CMK (cell line): ENCODE measurements around the gene DGKG.

Experiments used
- DNase-seq: peaks from one replicate; pipeline ENCODE4 v3.0.0-alpha.2; 2010; ENCODE audit warnings: low read depth

DGKG gene

DNA sequence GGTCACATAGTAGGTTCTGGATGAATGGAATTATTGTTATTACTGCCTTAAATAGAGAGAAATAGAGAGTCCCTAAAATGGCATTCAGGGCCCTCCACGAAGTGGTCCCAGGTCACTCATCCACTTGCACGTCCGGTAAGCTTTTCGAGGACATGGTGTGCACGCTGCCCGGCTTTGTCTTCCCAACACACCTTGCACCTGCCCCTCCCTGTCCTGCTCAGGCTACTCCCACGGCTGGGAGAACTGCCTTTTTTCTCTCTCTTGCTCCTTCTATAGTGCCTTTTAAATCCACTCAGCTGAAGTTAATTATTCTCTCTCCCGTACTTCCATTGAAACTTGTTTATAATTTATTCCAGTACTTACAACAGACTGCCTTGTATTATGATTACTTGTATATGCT lies 5.6 kb upstream of the DGKG start:
- DNase-seq: no peak

DNA sequence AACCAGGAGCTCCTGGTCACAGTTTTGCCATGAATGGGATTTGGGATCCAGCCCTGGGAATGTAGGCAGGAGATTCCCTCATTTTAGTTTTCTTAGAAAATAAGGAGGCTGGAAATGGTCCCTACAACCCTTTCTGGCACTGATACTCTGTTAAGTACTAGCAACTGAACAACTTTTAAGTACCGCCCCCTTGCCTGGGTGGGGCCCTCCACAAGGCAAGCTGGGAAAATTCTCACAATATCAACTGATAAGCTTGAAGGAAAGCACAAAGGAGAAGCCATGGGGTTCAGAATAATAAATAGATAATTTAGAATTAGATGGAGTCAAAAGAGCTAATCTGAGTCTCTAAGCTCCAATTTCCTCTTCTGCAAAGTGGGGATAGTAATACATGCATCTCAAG lies 4.2 kb upstream of the DGKG start:
- DNase-seq: no peak

DNA sequence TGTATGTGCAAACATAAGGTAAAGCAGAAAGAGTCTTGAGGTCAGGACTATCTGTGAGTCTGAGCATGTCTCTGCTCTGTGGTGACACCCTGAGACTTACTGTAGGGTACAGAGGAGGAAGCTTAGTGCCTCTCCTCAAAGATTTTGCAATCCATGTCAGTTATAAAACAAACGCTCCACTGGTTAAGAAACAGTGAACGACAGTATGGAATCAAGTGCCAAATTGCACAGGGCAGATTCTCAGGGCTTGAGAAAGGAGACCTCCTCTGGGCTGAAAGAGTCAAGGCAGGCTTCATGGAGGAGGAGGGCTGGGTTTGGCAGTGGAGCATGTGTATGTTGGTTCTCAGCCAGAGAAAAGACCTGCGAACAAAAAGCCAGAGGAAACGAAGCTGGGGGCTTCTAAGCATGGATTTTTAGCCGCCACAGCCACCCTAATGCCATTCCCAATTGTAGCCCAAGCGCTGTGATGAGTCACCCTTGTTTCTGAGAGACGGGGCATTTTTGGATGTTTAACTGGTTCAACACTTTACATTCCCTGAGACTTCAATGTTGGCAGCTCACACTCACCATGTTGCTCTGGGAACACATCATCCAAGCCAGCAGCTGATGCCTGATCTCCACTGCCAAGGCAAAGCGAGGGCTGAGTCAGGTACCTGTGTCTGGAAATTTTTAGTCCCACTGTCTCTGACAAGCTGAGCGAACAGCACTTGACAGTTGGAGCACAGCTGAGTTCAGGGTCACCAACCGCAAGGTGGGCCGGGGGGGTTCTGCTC lies 3.4 kb upstream of the DGKG start:
- no peak for DNase-seq

DNA sequence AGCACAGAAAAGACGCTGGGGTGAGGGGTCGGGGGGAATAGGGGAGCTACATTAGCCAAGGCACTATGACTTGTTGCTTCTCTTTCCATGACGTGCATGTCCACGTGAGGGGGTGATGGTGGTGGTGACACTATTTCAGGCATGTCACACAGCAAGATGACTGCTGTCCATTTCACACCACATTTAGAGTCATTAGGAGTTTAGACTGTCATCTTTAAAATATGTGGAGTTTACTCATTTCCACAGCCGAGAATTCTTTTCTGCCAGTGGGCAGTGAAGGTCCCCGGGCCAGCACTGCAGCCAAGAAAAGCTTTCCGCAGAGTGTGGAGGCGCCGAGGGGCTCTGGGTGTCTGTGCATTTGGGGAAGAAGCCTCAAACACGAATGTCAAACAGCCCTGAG lies 954 bp upstream of the DGKG start:
- DNase-seq: no peak

DNA sequence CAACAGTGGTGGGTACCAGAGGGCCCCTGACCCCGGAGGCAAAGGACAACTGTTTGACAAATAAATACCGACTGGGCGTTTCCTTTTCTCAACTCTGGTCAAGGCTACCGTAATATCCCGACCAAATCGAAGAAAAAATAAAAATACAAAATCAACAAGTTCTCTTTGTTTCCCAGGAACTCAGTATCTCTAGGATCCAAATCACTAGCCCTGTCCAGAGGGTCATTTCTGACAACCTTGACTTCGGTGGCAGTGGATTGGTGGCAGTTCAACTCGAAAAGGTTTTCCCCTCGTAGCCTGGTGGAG lies 456 bp upstream of the DGKG start:
- no peak for DNase-seq

DNA sequence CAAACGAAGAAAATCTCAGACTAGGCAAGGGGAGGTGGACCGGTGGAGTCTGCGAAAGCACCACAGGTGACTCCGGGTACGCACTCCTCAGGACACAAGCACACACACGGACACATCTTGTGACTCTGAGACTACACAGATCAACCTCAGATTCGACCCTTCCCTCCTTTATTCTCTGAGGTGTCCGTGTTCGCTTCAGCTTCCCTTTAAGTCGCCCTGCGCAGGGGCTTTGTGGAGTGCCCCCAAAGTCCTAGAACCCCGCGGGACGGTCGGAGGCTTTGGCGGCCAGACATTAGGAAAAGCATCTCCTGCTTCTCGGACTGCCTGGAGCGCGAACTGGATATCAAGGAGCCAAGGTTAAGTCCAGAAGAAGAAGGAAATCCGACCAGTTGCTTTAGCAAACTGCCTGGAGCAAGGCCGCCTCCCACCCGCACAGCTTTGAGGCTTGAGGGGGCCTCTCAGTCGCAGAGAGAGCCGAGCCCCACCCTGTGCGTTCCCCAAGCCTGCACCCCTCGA lies 730 bp downstream of the DGKG start:
- DNase-seq: no peak

DNA sequence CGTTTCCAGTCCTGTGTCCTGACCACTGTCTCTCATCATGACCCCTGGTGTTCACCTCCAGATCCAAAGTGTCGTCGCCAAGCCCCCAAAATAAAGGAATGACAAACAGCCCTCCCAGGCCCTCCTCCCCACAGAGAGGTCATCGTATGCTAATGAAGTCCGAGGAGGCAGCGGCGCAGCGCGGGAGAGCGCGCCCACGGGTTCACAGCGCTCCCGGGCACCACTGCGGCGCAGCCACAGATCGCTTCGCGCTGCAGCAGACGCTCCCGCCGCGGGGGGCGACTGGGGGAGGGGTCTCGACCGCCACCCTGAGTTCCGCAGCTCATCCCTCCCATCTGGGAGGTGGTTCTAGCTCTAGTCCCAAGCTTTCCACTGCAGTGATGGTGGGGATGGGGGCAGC lies 1.3 kb downstream of the DGKG start:
- no peak for DNase-seq

DNA sequence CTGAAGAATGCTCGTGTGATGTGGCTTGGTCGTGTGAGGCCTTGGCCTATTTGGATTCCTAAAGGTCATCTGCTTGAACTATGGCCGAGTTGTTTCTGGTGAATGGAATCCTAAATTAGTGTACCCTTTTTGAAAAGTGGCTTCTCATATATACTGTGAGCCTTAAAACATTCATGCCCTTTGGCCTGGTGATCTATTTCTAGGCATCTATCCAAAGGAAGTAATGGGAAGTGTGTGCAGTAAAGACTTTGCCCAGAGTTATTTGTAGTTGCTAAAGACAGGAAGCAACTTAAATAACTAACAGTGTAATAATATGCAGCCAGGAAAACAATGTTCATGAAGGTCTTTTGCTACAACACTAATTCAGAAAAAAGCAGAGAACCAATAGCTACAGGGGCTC lies 3.0 kb downstream of the DGKG start:
- no peak for DNase-seq

DNA sequence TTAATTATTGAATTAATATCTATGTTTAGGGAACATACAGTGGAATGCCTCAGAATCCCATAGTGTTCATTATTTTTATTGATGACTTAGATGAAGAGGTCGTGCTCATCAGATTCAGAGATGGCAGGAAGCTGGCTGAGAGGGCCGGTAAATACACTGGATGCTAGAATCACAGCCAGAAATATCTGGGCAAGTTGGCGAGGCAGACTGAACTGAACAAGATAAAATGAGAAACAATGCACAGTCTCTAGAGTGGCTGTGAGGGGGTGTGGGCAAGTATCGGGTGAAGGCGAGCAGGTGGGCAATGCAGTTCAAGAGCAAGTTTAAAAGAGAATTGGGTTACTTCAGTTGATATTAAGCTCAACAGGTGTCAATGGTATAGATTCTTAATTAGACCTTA lies 5.9 kb downstream of the DGKG start:
- DNase-seq: no peak

DNA sequence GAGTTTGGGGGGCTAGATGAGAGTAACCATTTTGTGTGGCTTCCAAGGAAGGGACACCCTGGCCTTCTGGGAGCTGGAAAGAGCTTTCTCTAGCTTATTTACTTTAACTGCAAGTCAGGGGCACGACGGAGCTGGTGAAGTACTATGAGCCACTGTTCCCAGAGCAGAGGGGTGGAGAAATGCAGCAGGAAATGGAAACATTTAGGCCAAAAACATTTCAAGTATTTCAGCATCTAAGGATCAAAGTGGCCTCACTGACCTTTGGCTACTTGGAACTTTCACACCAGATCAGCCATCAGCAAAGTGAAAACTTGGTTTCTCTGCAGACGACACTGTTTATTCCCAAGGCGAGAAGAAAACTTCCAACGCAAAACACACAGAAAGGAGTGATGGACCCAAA lies 7.9 kb downstream of the DGKG start:
- no peak for DNase-seq

DNA sequence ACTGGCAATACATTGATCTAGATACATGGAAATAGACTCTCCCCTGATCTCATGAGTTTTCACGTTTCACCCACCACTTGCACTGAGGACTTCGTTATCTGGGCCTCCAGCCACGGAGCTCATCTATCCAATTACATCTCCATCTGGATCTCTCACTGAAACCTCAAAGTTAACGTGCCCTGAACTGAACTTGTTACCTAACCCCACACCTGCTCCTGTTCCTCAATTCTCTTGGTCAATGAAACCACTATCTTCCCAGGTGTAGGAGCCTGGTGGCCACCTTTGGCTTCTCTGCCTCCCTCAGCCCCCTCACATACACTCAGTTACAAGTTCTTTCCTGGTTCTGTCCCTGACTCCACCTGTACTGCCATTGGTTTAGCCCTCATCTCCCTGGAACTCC lies 9.7 kb downstream of the DGKG start:
- DNase-seq: no peak

DNA sequence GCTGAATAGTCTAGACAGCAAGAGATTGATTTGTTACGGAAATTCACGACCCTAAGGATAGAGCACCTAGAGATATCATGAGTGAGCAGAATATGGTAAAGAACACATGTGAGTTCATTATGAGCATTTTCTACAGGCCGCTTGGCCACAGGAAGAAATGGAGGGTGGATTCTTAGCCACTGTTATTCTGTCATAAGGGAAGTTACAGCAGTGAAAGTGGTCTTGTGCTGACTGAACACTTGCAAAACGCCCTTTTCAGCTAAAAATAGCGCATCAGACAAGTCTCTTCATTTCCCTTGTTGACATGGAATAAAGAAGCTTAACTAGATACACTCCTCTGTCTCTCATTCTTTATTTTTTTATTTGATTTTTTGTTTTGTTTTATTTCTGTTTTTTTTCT lies 19.8 kb downstream of the DGKG start:
- no peak for DNase-seq

DNA sequence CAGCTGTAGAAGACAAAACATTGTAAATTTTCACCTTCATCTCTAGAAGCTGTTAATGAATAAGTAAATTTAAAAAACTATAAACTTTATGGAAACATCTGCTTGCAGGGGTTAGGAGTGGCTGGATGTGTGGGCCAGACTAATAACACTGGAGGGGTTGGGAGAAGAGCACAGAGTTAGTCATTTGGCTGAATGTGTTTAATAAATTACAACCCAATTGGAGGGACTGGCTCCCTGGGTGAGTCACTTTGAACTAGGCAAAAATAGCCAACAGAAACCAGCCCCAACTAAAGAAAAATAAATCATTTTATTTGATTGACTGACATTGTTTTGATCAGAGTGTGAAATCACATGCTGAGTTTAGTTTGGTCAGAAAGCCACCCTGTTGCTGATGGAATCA lies 21.8 kb downstream of the DGKG start:
- no peak for DNase-seq

DNA sequence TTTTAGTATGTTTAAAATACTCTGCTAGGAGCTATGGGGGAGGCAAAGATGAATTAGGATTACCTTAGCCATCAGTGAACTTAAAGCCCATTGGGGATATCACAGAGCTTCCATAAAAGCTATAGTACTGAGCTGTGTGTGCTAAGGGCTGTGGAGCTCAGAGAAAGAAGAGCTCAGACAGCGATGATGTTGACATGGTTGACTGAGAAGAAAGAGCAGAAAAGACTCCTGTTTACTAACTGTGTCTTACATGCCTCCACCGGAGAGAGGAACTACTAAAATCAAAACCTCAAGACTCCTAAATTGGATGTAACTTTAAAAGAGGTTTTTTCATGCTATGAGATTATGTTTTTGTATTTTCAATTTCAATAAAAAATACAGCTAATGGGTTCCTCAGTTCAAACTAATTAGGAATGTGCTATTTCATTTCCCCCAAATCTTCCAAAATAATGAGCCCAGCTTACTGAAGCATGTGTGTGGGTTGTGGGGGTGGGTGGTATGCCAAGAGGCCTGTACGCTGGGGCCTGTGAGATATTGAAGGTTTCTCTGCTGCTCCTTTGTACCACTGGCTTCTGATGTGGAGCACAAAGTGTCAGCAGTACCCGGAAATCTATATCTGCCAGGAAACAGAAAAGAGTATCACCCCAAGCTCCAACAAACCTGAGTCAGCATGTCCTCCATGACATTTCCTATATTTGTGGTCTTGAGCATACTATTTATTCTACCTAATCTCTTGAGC lies 22.7 kb downstream of the DGKG start:
- DNase-seq: no peak

DNA sequence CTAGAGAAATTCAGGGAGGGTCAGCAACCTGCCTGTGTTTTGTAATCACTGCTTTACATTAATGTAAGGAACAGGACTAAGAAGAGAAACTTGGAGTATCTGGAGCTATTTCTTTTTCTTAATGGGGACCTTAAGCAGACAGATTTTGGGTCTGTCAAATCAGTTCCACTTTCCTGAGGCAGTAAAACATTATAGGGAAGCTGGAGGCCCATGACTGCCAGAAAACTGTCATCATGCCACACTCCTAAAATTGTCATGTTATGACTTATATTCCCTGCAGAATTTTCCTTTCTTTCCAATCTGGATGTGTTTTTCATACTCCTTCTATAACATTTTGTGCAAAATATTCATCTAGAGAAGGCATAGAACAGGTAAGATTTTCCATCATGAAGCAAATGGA lies 28.8 kb downstream of the DGKG start:
- no peak for DNase-seq

DNA sequence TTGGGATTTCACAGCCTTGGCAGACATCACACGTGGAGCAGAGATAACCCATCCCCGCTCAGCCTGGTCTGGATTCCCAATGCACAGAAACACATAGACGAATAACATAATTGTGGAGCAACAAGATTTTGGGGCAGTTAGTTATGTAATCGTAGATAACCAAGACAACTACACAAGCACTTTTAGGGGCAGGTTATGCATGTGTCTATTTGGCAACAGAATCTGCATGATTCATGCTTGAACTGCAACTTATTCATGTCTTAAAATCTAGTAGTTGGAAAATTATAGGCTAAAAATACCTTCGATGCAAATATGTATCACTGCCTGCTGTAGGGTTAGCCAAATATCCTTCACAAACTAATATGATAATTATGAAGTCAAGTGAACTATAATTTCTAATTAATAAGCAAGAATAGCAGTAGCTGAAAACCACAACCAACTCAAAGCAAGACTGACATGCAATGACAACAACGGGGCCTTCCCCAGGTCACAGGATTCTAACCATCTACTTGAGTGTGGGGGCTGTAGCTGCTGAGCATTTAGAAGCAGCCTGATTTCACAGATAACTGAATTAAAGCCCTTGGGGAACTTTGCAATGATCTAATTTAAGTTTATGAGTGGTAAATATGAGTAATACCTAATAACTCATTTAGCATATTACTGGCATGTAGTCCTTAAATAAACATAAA lies 31.1 kb downstream of the DGKG start:
- no peak for DNase-seq

DNA sequence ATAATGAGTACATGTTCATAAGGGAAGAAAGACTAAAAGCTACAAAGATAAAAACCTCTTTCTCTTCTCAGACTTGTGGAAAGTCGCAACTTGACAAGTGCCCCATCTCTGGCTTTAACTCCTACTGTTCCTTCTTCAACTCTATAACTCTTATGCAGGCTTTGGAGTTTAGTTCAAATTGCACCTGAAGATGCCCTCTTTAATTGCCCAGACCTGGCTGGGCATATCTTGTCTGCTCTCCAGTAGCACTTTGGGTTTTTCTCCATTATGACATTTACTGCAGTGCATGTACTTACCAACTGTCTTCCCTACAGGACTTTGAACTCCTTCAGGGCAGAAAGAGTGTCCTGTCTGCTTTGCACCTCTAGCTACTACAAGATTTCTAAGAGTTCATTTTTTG lies 32.4 kb downstream of the DGKG start:
- no peak for DNase-seq

DNA sequence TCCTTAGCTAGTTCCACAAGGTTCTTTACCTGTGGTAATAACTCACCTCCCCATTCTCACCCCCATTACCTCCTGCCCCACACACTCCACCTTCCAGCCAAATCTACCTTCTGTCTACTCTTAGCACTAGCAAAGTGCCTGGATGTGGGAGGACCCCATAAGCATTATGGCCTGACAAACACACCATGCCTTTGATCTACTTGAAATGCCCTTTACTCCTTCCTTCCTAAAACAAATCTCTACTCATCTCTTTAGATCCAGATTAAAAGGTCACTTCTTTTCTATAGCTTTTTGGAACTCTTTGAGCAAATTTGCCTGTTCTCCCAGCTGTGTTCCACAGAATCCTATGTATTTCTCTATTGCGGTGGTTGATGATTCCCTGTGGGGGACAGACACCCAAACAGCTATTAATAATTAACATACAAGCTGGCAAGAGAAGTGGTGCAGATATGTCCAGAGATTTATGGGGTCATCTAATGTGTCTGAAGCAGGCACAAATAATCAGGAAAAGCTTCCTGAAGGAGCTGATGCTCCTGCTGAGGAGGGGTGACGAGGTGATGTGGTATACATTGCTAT lies 34.0 kb downstream of the DGKG start:
- DNase-seq: no peak

DNA sequence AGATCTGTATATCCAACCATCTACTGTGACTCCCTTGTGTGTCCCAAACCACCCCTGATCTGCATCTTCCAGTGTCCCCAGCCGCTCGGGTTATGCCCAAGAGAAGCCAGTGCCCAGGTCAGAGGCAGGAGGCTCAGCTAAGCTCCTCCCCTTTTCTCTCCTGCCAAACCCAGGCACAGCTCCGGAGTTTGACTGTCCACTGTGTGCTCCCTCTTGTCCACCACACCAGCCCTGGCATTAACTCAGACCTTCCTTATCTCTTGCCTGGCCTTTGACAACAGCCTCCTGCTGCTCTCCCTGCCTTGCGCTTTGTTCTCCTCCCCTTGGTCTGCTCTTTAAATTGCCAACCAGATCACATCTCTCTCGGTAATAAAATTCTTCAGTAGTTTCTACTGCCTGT lies 39.3 kb downstream of the DGKG start:
- DNase-seq: no peak

DNA sequence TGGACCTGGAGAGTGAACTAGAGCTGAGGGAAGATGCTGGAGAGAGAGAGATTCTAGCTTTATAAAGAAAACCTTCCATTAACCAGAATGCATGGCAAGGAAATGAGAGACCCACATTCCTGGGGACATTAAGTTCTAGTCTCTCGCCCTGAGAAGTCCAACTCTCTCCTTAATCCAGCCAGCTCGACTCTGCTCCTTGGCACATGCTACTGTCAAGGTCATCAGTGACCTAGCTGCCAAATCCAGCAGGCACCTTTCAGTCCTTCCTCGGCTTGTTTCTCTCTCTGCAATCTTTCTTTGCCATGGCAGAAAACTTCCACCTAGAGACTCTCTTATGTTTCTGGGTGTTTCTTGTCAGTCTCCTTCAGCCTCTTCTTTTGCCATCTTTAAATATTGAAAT lies 40.3 kb downstream of the DGKG start:
- DNase-seq: no peak

DNA sequence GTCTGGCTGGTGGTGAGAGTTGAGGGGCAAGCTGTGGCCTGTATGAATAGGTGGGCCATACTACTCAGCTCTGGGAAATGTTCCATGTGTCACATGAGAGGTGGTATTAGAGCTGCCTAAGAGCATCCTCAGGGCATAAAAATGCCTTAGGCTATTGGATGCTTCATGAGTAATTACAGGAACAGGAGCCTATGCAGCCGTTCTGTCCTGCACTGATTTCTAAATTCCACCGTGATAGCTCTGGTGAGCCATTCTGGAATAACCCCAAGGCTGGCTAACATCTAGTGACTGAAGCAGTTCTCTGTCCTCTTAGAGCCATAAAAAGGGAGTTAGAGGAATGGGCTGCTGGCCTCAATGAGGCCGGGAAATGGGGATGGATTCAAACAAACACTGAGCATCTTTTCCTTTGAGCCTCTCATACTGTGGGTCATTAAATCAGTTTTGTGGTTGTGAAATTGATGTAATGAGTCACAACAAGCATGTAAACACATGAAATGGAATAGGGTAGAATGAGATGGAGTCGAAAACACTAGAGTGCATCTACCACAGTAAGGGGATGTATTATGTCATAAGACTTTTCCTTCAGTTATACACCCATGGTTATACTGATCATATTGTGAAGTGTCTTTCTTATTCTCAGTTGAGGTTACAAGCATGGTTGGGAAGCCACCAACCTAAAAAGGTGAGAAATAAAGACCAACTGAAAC lies 41.0 kb downstream of the DGKG start:
- no peak for DNase-seq

DNA sequence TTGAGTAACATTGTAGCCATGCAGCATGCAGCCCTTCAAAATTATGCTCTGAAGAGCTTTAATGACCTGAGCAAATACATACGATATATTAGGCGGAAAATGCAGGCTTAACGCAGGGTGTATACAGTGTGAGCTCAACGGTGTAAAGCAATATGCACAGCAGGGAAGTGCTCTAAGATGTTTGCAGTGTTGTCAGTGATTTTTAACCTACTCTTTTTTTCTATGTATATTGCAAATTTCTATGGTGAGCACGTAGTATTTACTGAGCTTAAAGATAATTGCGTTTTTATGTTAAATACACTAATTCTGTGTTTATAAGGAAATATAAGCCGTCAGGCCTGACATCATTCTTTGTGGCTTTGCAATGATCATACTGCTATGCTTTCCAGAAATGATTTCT lies 42.1 kb downstream of the DGKG start:
- no peak for DNase-seq
